ENCODE measurements around the gene AGMO. TPM values are rescaled to one million over a fixed set of nuclear protein-coding genes. Genes with fewer than 3 reads are reported as not detected.

The AGMO gene
- 0.07 TPM for polyA plus RNA-seq (2013, experiment 1 of 2)
- 0.10 TPM for polyA plus RNA-seq (2013, experiment 2 of 2)

- H3K23ac ChIP-seq (ENCODE audit: low read length): no peak within 1 kb of the TSS
- H3K4ac ChIP-seq (ENCODE audit: low read depth, low read length): no peak within 1 kb of the TSS
- no peaks in the 10 kb centered on the region for H3K36me3 ChIP-seq (ENCODE audit: control insufficient read depth, insufficient read depth, low read length)
- H2BK15ac ChIP-seq (replicated peaks; ENCODE audit: low read depth): no peak within 1 kb of the TSS
- H4K5ac ChIP-seq (ENCODE audit: low read length): no peak within 1 kb of the TSS
- no peak within 1 kb of the TSS for H3K56ac ChIP-seq (ENCODE audit: low read length)
- H3K9ac ChIP-seq (ENCODE audit: low read length): no peak within 1 kb of the TSS
- no peak for DNase-seq
- no peak within 1 kb of the TSS for H2BK5ac ChIP-seq (ENCODE audit: low read length)
- H3K79me1 ChIP-seq (ENCODE audit: low read length): no peaks in the 10 kb centered on the region
- no peaks in the 10 kb centered on the region for H3K27me3 ChIP-seq (ENCODE audit: insufficient read depth, low read length, poor library complexity)
- no peak within 1 kb of the TSS for H3K18ac ChIP-seq (ENCODE audit: low read length)
- peaks cover 3% of the 10 kb centered on the region for H3K4me1 ChIP-seq (ENCODE audit: control insufficient read depth, low read depth, low read length)
- WGBS (ENCODE audit: extremely low coverage, insufficient coverage, low lambda C conversion rate): no CpG with 5 or more reads among the region's 5 CpGs
- no peak within 1 kb of the TSS for H3K4me3 ChIP-seq (ENCODE audit: low read length)
- H2AK5ac ChIP-seq (ENCODE audit: low read length): no peak within 1 kb of the TSS
- no peak within 1 kb of the TSS for H3K27ac ChIP-seq (ENCODE audit: low read depth, low read length)
- no peak within 1 kb of the TSS for H3K4me2 ChIP-seq (ENCODE audit: low read length)
- H4K8ac ChIP-seq (ENCODE audit: low read depth, low read length): no peak within 1 kb of the TSS
- H2BK120ac ChIP-seq (ENCODE audit: low read depth, low read length): no peak within 1 kb of the TSS
- H3K79me2 ChIP-seq (ENCODE audit: control insufficient read depth, insufficient read depth, low read length): no peaks in the 10 kb centered on the region
Measured at GRCh38 chr7:15561835-15562234, at the start of gene AGMO. Gene AGMO (minus strand): TSS chr7:15562015.

DNA sequence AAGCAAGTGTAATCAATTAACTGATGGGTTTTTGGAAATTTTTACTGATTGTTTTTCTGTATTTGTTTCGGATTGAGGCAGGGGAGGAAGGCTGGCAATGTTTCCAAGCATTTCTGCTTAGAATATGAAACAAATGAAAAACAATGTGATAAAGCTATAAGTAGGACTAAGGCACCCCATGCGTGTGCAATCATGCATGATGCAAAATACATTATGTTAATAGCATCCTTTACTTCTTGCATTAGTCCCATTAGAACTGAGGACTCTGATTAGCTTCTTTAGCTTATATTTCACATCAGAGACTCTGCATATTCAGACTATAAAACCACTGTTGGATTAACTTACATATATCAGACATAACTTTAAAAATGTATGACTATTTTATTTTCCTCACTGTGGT lies 48.7 kb upstream of the AGMO start:
- Histone ChIP-seq H2BK120ac (ENCODE audit: low read depth, low read length) (no peak overlapping the region), H3K56ac (ENCODE audit: low read length) (no peak overlapping the region), H2BK15ac (replicated peaks; ENCODE audit: low read depth) (no peak overlapping the region), H3K9ac (ENCODE audit: low read length) (no peak overlapping the region), H3K18ac (ENCODE audit: low read length) (no peak overlapping the region), H2BK5ac (ENCODE audit: low read length) (no peak overlapping the region), H3K27me3 (ENCODE audit: insufficient read depth, low read length, poor library complexity) (no peaks in the 10 kb centered on the region), H3K27ac (ENCODE audit: low read depth, low read length) (no peak overlapping the region), H3K4me2 (ENCODE audit: low read length) (no peak overlapping the region), H3K79me1 (ENCODE audit: low read length) (no peaks in the 10 kb centered on the region), H3K4me3 (ENCODE audit: low read length) (no peak overlapping the region), H3K4ac (ENCODE audit: low read depth, low read length) (no peak overlapping the region), H4K8ac (ENCODE audit: low read depth, low read length) (no peak overlapping the region), H3K23ac (ENCODE audit: low read length) (no peak overlapping the region), H3K4me1 (ENCODE audit: control insufficient read depth, low read depth, low read length) (no peaks in the 10 kb centered on the region), H3K79me2 (ENCODE audit: control insufficient read depth, insufficient read depth, low read length) (no peaks in the 10 kb centered on the region), H2AK5ac (ENCODE audit: low read length) (no peak overlapping the region), H4K5ac (ENCODE audit: low read length) (no peak overlapping the region), H3K36me3 (ENCODE audit: control insufficient read depth, insufficient read depth, low read length) (no peaks in the 10 kb centered on the region)
- no peak for DNase-seq
- no CpG with 5 or more reads among the region's 2 CpGs for WGBS (ENCODE audit: extremely low coverage, insufficient coverage, low lambda C conversion rate)

DNA sequence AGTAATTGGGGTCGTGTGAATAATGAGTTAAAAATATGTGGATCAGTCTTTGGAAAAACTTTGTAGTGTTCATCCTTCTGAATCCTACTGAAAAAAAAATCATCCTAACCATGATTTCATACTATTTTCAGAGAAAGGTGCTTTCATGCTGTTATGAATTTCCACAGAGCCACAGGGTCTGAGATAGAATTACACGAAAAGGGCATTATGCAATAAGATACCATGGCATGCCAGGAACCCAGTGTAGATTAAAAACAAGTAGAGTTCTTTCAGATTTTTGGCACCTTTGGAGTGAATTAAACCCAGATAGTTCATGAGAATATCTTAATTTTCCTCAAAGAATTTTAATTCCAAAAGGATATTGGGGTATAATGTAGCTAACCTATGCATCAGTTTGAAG lies 47.5 kb upstream of the AGMO start:
- H3K4ac ChIP-seq (ENCODE audit: low read depth, low read length): no peak overlapping the region
- 100% methylated on average over 1 of the region's 2 CpGs for WGBS (ENCODE audit: extremely low coverage, insufficient coverage, low lambda C conversion rate)
- no peak overlapping the region for H3K23ac ChIP-seq (ENCODE audit: low read length)
- no peak overlapping the region for H3K56ac ChIP-seq (ENCODE audit: low read length)
- H3K9ac ChIP-seq (ENCODE audit: low read length): no peak overlapping the region
- H2BK5ac ChIP-seq (ENCODE audit: low read length): no peak overlapping the region
- no peak overlapping the region for H2BK15ac ChIP-seq (replicated peaks; ENCODE audit: low read depth)
- H2AK5ac ChIP-seq (ENCODE audit: low read length): no peak overlapping the region
- H4K5ac ChIP-seq (ENCODE audit: low read length): no peak overlapping the region
- no peaks in the 10 kb centered on the region for H3K36me3 ChIP-seq (ENCODE audit: control insufficient read depth, insufficient read depth, low read length)
- H3K79me2 ChIP-seq (ENCODE audit: control insufficient read depth, insufficient read depth, low read length): no peaks in the 10 kb centered on the region
- no peak overlapping the region for H3K18ac ChIP-seq (ENCODE audit: low read length)
- H2BK120ac ChIP-seq (ENCODE audit: low read depth, low read length): no peak overlapping the region
- H3K79me1 ChIP-seq (ENCODE audit: low read length): no peaks in the 10 kb centered on the region
- H3K4me3 ChIP-seq (ENCODE audit: low read length): no peak overlapping the region
- no peak for DNase-seq
- H3K27me3 ChIP-seq (ENCODE audit: insufficient read depth, low read length, poor library complexity): no peaks in the 10 kb centered on the region
- H3K27ac ChIP-seq (ENCODE audit: low read depth, low read length): no peak overlapping the region
- H3K4me2 ChIP-seq (ENCODE audit: low read length): no peak overlapping the region
- no peak overlapping the region for H4K8ac ChIP-seq (ENCODE audit: low read depth, low read length)
- no peaks in the 10 kb centered on the region for H3K4me1 ChIP-seq (ENCODE audit: control insufficient read depth, low read depth, low read length)

DNA sequence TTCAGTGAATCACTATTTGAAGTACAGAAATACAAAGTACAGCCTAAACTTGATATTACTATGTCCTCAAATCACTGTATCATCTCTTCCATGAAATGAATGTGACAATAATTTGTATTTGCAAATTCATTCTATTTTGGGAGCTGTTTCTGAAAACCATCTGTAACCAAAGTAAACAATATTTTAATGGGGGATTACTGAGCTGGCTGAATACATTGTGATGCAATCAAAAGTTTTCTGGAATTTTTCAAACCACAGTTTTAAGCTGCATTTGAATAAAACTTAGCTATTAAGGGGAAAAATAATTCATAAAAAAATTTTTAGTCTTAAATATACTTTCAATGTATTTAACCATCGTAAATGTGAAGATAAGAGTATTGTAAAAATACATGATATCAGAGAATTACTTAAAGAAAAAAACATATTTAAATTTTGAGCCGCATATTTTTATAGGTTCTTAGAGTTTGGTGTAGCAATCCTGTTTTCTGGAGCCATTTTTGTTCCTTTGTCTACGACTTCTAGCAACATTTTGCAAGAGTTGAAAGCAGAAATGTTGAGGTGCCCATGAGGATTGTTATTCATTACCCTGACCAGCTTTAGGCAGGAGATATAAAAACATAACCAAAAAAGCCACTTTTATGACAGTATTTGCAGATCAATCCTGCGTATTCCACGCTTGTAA lies 45.9 kb upstream of the AGMO start:
- H2BK5ac ChIP-seq (ENCODE audit: low read length): no peak overlapping the region
- H2BK15ac ChIP-seq (replicated peaks; ENCODE audit: low read depth): no peak overlapping the region
- no peak for DNase-seq
- no peaks in the 10 kb centered on the region for H3K4me1 ChIP-seq (ENCODE audit: control insufficient read depth, low read depth, low read length)
- no peaks in the 10 kb centered on the region for H3K36me3 ChIP-seq (ENCODE audit: control insufficient read depth, insufficient read depth, low read length)
- H2AK5ac ChIP-seq (ENCODE audit: low read length): no peak overlapping the region
- H3K23ac ChIP-seq (ENCODE audit: low read length): no peak overlapping the region
- no peak overlapping the region for H3K4me3 ChIP-seq (ENCODE audit: low read length)
- H3K56ac ChIP-seq (ENCODE audit: low read length): no peak overlapping the region
- H3K9ac ChIP-seq (ENCODE audit: low read length): no peak overlapping the region
- H3K79me1 ChIP-seq (ENCODE audit: low read length): no peaks in the 10 kb centered on the region
- no peak overlapping the region for H2BK120ac ChIP-seq (ENCODE audit: low read depth, low read length)
- H3K4me2 ChIP-seq (ENCODE audit: low read length): no peak overlapping the region
- no peaks in the 10 kb centered on the region for H3K27me3 ChIP-seq (ENCODE audit: insufficient read depth, low read length, poor library complexity)
- no peak overlapping the region for H4K5ac ChIP-seq (ENCODE audit: low read length)
- no peak overlapping the region for H3K4ac ChIP-seq (ENCODE audit: low read depth, low read length)
- WGBS (ENCODE audit: extremely low coverage, insufficient coverage, low lambda C conversion rate): 100% methylated on average over 1 of the region's 5 CpGs
- H4K8ac ChIP-seq (ENCODE audit: low read depth, low read length): no peak overlapping the region
- no peak overlapping the region for H3K18ac ChIP-seq (ENCODE audit: low read length)
- H3K27ac ChIP-seq (ENCODE audit: low read depth, low read length): no peak overlapping the region
- no peaks in the 10 kb centered on the region for H3K79me2 ChIP-seq (ENCODE audit: control insufficient read depth, insufficient read depth, low read length)

DNA sequence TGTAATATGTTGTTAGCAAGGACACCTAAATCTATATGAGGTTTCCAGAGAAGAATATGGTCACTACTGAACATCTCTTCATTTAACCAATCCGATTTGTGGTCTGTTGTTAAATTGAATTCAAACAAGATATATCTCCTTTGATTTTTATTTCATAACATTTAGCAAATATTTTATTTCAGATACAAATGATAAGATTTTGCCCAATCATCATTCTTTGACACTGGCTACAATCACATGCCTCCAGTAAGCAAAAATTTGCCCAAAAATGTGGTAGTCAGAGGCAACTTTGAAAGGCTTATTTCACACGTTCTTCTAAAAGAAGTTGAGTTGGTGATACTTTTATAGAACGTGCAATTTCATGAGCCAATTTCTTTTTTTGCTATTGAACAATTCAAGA lies 44.7 kb upstream of the AGMO start:
- Histone ChIP-seq H3K4me3 (ENCODE audit: low read length) (no peak overlapping the region), H3K79me1 (ENCODE audit: low read length) (no peaks in the 10 kb centered on the region), H3K36me3 (ENCODE audit: control insufficient read depth, insufficient read depth, low read length) (no peaks in the 10 kb centered on the region), H3K56ac (ENCODE audit: low read length) (no peak overlapping the region), H2BK120ac (ENCODE audit: low read depth, low read length) (no peak overlapping the region), H4K8ac (ENCODE audit: low read depth, low read length) (no peak overlapping the region), H4K5ac (ENCODE audit: low read length) (no peak overlapping the region), H2BK5ac (ENCODE audit: low read length) (no peak overlapping the region), H3K9ac (ENCODE audit: low read length) (no peak overlapping the region), H3K79me2 (ENCODE audit: control insufficient read depth, insufficient read depth, low read length) (no peaks in the 10 kb centered on the region), H2AK5ac (ENCODE audit: low read length) (no peak overlapping the region), H3K23ac (ENCODE audit: low read length) (no peak overlapping the region), H2BK15ac (replicated peaks; ENCODE audit: low read depth) (no peak overlapping the region), H3K27ac (ENCODE audit: low read depth, low read length) (no peak overlapping the region), H3K27me3 (ENCODE audit: insufficient read depth, low read length, poor library complexity) (no peaks in the 10 kb centered on the region), H3K4ac (ENCODE audit: low read depth, low read length) (no peak overlapping the region), H3K18ac (ENCODE audit: low read length) (no peak overlapping the region), H3K4me2 (ENCODE audit: low read length) (no peak overlapping the region), H3K4me1 (ENCODE audit: control insufficient read depth, low read depth, low read length) (no peaks in the 10 kb centered on the region)
- no peak for DNase-seq
- WGBS (ENCODE audit: extremely low coverage, insufficient coverage, low lambda C conversion rate): no CpG with 5 or more reads among the region's 3 CpGs

- H2BK5ac ChIP-seq (ENCODE audit: low read length): no peak overlapping the region
- H3K79me2 ChIP-seq (ENCODE audit: control insufficient read depth, insufficient read depth, low read length): no peaks in the 10 kb centered on the region
- no peaks in the 10 kb centered on the region for H3K36me3 ChIP-seq (ENCODE audit: control insufficient read depth, insufficient read depth, low read length)
- WGBS (ENCODE audit: extremely low coverage, insufficient coverage, low lambda C conversion rate): no CpG with 5 or more reads among the region's 1 CpG
- no peak overlapping the region for H3K23ac ChIP-seq (ENCODE audit: low read length)
- no peak overlapping the region for H3K18ac ChIP-seq (ENCODE audit: low read length)
- H4K8ac ChIP-seq (ENCODE audit: low read depth, low read length): no peak overlapping the region
- H3K27me3 ChIP-seq (ENCODE audit: insufficient read depth, low read length, poor library complexity): no peaks in the 10 kb centered on the region
- no peak overlapping the region for H2BK15ac ChIP-seq (replicated peaks; ENCODE audit: low read depth)
- H3K56ac ChIP-seq (ENCODE audit: low read length): no peak overlapping the region
- no peaks in the 10 kb centered on the region for H3K4me1 ChIP-seq (ENCODE audit: control insufficient read depth, low read depth, low read length)
- no peak for DNase-seq
- H3K79me1 ChIP-seq (ENCODE audit: low read length): no peaks in the 10 kb centered on the region
- H3K4ac ChIP-seq (ENCODE audit: low read depth, low read length): no peak overlapping the region
- H4K5ac ChIP-seq (ENCODE audit: low read length): no peak overlapping the region
- no peak overlapping the region for H2BK120ac ChIP-seq (ENCODE audit: low read depth, low read length)
- no peak overlapping the region for H3K4me2 ChIP-seq (ENCODE audit: low read length)
- no peak overlapping the region for H3K27ac ChIP-seq (ENCODE audit: low read depth, low read length)
- H3K9ac ChIP-seq (ENCODE audit: low read length): no peak overlapping the region
- H3K4me3 ChIP-seq (ENCODE audit: low read length): no peak overlapping the region
- no peak overlapping the region for H2AK5ac ChIP-seq (ENCODE audit: low read length)
Measured at GRCh38 chr7:15604166-15604565, 42.4 kb upstream of the AGMO start.

Data from mesendoderm (in vitro differentiated cells).